Esophagus squamous epithelium (tissue), 5 donors: ENCODE data around the gene ZFAND3. TPM values are rescaled to one million over a fixed set of nuclear protein-coding genes. Genes with fewer than 3 reads are reported as not detected.
A peak's percentile ranks its signal among the peaks of the same experiment; 100 is the strongest.

ENCODE experiments used
- DNase-seq: peaks from one replicate; lab custom pipeline; 2025; lab: John Stamatoyannopoulos, UW
- H3K27ac ChIP-seq, 4 donors: fragments of 200-600 bp; sonication (generic); one replicate each; pipeline ENCODE4 v1.5.1; 2016 to 2019; ENCODE audit warnings: mild to moderate bottlenecking in 1 of 4
- H3K27me3 ChIP-seq, 4 donors: fragments of 200-600 bp; sonication (generic); 1 replicate in 3 of 4; 2 replicates in 1 of 4; pipeline versions ENCODE4 v1.5.1 to v1.6.0; 2017 to 2021; ENCODE audit warnings: antibody characterized with exemption in 1 of 4
- H3K36me3 ChIP-seq, 3 donors: fragments of 200-600 bp; sonication (generic); one replicate each; pipeline ENCODE4 v1.5.1; 2016 to 2019
- H3K4me1 ChIP-seq, 3 donors: fragments of 200-600 bp; sonication (generic); one replicate each; pipeline ENCODE4 v1.5.1; 2017 to 2019
- H3K4me3 ChIP-seq, 4 donors: fragments of 200-600 bp; sonication (generic); 1 replicate in 3 of 4; 2 replicates in 1 of 4; pipeline ENCODE4 v1.5.1; 2016 to 2019; ENCODE audit warnings: mild to moderate bottlenecking in 2 of 4, moderate library complexity in 1 of 4
- H3K9me3 ChIP-seq, 3 donors: fragments of 200-600 bp; sonication (generic); one replicate each; pipeline ENCODE4 v1.5.1; 2016 to 2019
- CTCF ChIP-seq, 6 experiments: fragments of 450-650 bp in 4 of 6; fragments of 200-600 bp in 2 of 6; sonication (generic) in 2 of 6; IDR thresholded peaks; one replicate each; pipeline ENCODE4 v1.5.1; 2016 to 2019; ENCODE audit warnings: antibody characterized with exemption in 6 of 6, mild to moderate bottlenecking in 4 of 6, moderate library complexity in 4 of 6
- POLR2A ChIP-seq, 4 donors: fragments of 450-650 bp; IDR thresholded peaks; one replicate each; pipeline ENCODE4 v1.6.1; 2017; ENCODE audit warnings: antibody characterized with exemption in 4 of 4, mild to moderate bottlenecking in 4 of 4, moderate library complexity in 3 of 4
- WGBS, 2 donors: methylation state at CpG; one replicate each; pipeline ENCODE4 v1.1.5; 2018; 5-methylcytosine and 5-hydroxymethylcytosine counted together
- intact Hi-C: fragments of 100-400 bp; cut with DNase I; formaldehyde crosslinking; loops from one replicate; pipeline ENCODE4 v1.15.0; 2022
- total RNA-seq, 4 donors: library from RNA; depleted of rRNA; stranded (reverse); fragments of >200 nt; gene quantifications; one replicate each; pipeline ENCODE4 v1.1.0, GENCODE V29; 2016
- donor health status: DM: yes; HTN: yes; CAD: no.

ZFAND3 gene
- total RNA-seq, 4 donors from 2014 or later = 15.7 to 23.8 (median 20.9) TPM

DNA sequence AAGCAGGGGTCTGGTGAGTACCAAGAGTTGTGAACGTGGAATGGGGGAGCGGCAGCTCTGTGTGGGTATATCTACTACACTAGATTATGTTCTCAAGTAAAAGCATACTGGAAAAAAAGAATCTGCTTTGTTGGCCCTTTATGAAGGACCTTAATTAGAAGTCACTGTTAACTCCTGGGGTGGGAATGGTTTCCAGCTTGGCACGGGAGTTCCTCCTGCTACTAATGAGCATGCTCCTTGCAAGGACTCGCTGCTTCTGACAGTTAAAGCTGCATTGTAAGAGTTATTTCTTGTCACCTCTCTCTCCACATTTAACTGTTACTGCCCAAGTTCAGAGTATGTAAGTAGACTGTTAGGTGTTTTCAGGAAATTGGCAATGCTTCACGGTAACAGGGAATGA is 292.7 kb downstream of the ZFAND3 start:
- Histone ChIP-seq H3K27me3 (no peaks in the 10 kb centered on the region), H3K4me1 (peaks cover 5 to 63% (median 9%) of the 10 kb centered on the region in 3 donors), H3K27ac (no peak overlapping the region), H3K4me3 (no peak overlapping the region), H3K9me3 (no peaks in the 10 kb centered on the region), H3K36me3 (peaks cover 0 to 6% (median 0%) of the 10 kb centered on the region in 3 donors)
- no peak for DNase-seq
- 87 to 89% methylated on average over 5 of the region's 5 CpGs for WGBS, 2 donors
- TF ChIP-seq POLR2A (IDR thresholded peaks at IDR 0.05) = no peak
- no peak for TF ChIP-seq CTCF (IDR thresholded peaks at IDR 0.05)
- intact Hi-C loops = no loop called here

DNA sequence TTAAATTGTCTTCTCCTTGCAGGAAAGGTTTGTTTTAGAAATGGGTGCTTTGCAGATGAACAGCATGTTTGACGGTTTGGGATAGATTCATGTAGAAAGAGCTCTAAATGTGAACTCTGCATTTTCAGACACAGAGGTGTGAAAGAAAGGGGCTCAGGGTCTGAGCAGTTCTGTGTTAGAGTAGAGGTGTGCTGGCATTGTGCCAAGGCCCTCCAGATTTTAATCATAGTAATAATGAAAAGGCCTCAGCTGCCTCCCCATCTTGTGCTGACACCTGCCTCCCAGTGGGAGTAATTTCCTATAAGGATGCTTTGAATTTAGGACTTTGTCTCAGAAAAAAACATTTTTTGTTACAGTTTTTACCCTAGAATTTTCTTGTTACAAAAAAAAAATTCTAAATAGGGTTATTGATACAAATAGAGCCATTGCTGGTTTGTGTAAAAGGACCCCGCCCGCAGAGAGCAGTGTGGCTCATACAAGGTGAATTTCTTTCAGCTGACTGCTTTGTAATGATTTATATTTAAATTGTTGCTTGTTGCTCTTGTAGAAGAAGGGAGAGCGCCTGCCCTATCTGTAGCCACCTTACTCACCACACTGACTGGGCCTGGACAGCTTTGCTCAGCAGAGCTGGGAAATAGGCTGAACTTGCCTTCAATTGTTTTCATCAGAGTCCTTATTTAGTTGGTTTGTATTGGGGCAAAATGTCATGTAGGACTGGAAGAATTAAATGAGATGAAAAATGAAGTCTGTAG is 294.5 kb downstream of the ZFAND3 start:
- TF ChIP-seq POLR2A (IDR thresholded peaks at IDR 0.05) (no peak), CTCF (IDR thresholded peaks at IDR 0.05) (no peak)
- peaks cover 0 to 67% (median 9%) of the 10 kb centered on the region in 3 donors for H3K4me1 ChIP-seq
- intact Hi-C loops = no loop called here
- no peak overlapping the region for H3K4me3 ChIP-seq
- DNase-seq = no peak
- no peaks in the 10 kb centered on the region for H3K9me3 ChIP-seq
- H3K27me3 ChIP-seq = no peaks in the 10 kb centered on the region
- H3K36me3 ChIP-seq = peaks cover 0 to 19% (median 0%) of the 10 kb centered on the region in 3 donors
- no peak overlapping the region for H3K27ac ChIP-seq
- 86 to 93% methylated on average over 4 of the region's 4 CpGs for WGBS, 2 donors

- Histone ChIP-seq H3K9me3 (no peaks in the 10 kb centered on the region), H3K4me1 (peaks cover 0 to 62% (median 9%) of the 10 kb centered on the region in 3 donors), H3K36me3 (peaks cover 0 to 29% (median 0%) of the 10 kb centered on the region in 3 donors), H3K27me3 (no peaks in the 10 kb centered on the region), H3K27ac (peak overlapping the region in 1 of 4 donors; percentile 61), H3K4me3 (no peak overlapping the region)
- TF ChIP-seq POLR2A (IDR thresholded peaks at IDR 0.05) = no peak
- TF ChIP-seq CTCF (IDR thresholded peaks at IDR 0.05) = no peak
- intact Hi-C loops = no loop called here
- WGBS, 2 donors = 77 to 82% methylated on average over 2 of the region's 2 CpGs
- no peak for DNase-seq
These were observed 295.6 kb downstream of the ZFAND3 start for GRCh38 chr6:38114976-38115625.

DNA sequence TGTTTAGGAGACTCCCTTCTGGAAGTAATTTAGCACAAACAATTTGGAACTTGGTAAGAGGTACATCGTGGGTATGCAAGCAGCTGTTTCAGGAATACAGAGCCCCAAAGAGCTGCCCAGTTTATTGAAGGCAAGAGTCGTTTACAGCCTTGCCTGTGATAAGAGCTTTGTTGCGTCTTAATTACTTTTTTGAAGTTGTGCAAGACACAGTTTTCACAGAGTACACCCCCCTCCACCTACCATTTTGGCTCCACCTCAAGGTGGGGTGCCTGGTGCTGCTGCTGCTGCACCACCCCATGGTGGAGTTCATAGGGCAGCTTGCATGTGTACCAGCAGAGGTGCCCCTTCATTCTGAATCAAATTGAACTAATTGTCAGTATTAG is 296.1 kb downstream of the ZFAND3 start:
- Histone ChIP-seq H3K36me3 (peaks cover 0 to 29% (median 0%) of the 10 kb centered on the region in 3 donors), H3K4me3 (no peak overlapping the region), H3K27ac (peak overlapping the region in 1 of 4 donors; percentile 61), H3K27me3 (no peaks in the 10 kb centered on the region), H3K4me1 (peaks cover 0 to 57% (median 9%) of the 10 kb centered on the region in 3 donors), H3K9me3 (no peaks in the 10 kb centered on the region)
- no peak for TF ChIP-seq POLR2A (IDR thresholded peaks at IDR 0.05)
- no peak for TF ChIP-seq CTCF (IDR thresholded peaks at IDR 0.05)
- DNase-seq = no peak
- WGBS, 2 donors = 71 to 73% methylated on average over 2 to 3 of the region's 3 CpGs
- intact Hi-C loops = no loop called here

- no peak for DNase-seq
- WGBS, 2 donors = 71 to 75% methylated on average over 5 to 6 of the region's 6 CpGs
- H3K36me3 ChIP-seq = peaks cover 0 to 36% (median 0%) of the 10 kb centered on the region in 3 donors
- no peaks in the 10 kb centered on the region for H3K27me3 ChIP-seq
- H3K4me1 ChIP-seq = peaks cover 0 to 51% (median 6%) of the 10 kb centered on the region in 3 donors
- peak overlapping the region in 2 of 4 donors; percentile 24 to 61 for H3K27ac ChIP-seq
- intact Hi-C loops = no loop called here
- no peaks in the 10 kb centered on the region for H3K9me3 ChIP-seq
- no peak for TF ChIP-seq POLR2A (IDR thresholded peaks at IDR 0.05)
- no peak for TF ChIP-seq CTCF (IDR thresholded peaks at IDR 0.05)
- no peak overlapping the region for H3K4me3 ChIP-seq
These were observed 296.7 kb downstream of the ZFAND3 start for GRCh38 chr6:38116248-38116647.
